ENCODE data around the gene UNC5C.

UNC5C gene

GRCh38 chr4:95541889-95542607 is 6.7 kb downstream of the UNC5C start (continued):
- TF ChIP-seq ZNF302 (tag by site-specific recombination; IDR thresholded peaks at IDR 0.05; ENCODE audit: low read depth) = no peak
- peak; percentile 89 for TF ChIP-seq PRDM6 (tag by site-specific recombination; IDR thresholded peaks at IDR 0.05)
- TF ChIP-seq ZNF843 (tag by site-specific recombination; IDR thresholded peaks at IDR 0.05) = peak; percentile 48; the same call in 1 of the 2 replicates
- peak; percentile 56 for TF ChIP-seq ZEB2 (tag by site-specific recombination; IDR thresholded peaks at IDR 0.05)
- TF ChIP-seq ZNF26 (tag by site-specific recombination; IDR thresholded peaks at IDR 0.05) = no peak
- no peak for TF ChIP-seq ZNF354C (tag by site-specific recombination; IDR thresholded peaks at IDR 0.05; ENCODE audit: borderline replicate concordance, low read depth)
- TF ChIP-seq WT1 (tag by site-specific recombination; IDR thresholded peaks at IDR 0.05) = peak; percentile 91
- TF ChIP-seq IKZF3 (tag by site-specific recombination; IDR thresholded peaks at IDR 0.05) = 0 out of 2 replicates have a peak, but pooled peaks have one; percentile 33
- TF ChIP-seq ZNF544 (tag by site-specific recombination; IDR thresholded peaks at IDR 0.05) = no peak

GRCh38 chr4:95541094-95541493 is 7.7 kb downstream of the UNC5C start:
- Histone ChIP-seq H3K9me3 (ENCODE audit: control insufficient read depth, insufficient read depth, low read depth, low read length) (no peaks in the 10 kb centered on the region), H3K4me3 (ENCODE audit: low read depth, low read length) (no peak overlapping the region), H3K4me1 (ENCODE audit: control insufficient read depth, insufficient read depth, low read length) (peaks cover 27% of the 10 kb centered on the region), H3K27ac (ENCODE audit: extremely low read depth, low read depth, low read length) (no peak overlapping the region), H3K36me3 (ENCODE audit: control insufficient read depth in 2 of 2, insufficient read depth in 1 of 2, low read length in 2 of 2) (no peaks in the 10 kb centered on the region)
- POLR2A ChIA-PET = no interaction called here
- no peak for TF ChIP-seq ZNF473 (tag by site-specific recombination; IDR thresholded peaks at IDR 0.05)
- no peak for TF ChIP-seq GLIS2 (tag by site-specific recombination; IDR thresholded peaks at IDR 0.05)
- TF ChIP-seq ZFP3 (tag by site-specific recombination; IDR thresholded peaks at IDR 0.05; ENCODE audit: low read depth) = no peak
- no peak for TF ChIP-seq PRDM1 (tag by site-specific recombination; IDR thresholded peaks at IDR 0.05)
- no peak for TF ChIP-seq KLF8 (tag by site-specific recombination; IDR thresholded peaks at IDR 0.05)
- TF ChIP-seq INSM2 (tag by site-specific recombination; IDR thresholded peaks at IDR 0.05) = no peak
- TF ChIP-seq KLF1 (tag by site-specific recombination; IDR thresholded peaks at IDR 0.05) = no peak
- TF ChIP-seq ZNF26 (tag by site-specific recombination; IDR thresholded peaks at IDR 0.05) = no peak
- TF ChIP-seq ZNF2 (tag by site-specific recombination; IDR thresholded peaks at IDR 0.05) = no peak
- TF ChIP-seq WT1 (tag by site-specific recombination; IDR thresholded peaks at IDR 0.05) = peak; percentile 52
- peak; percentile 81 for TF ChIP-seq PRDM6 (tag by site-specific recombination; IDR thresholded peaks at IDR 0.05)
- TF ChIP-seq ZNF501 (tag by site-specific recombination; IDR thresholded peaks at IDR 0.05) = no peak
- no peak for TF ChIP-seq KLF9 (tag by site-specific recombination; IDR thresholded peaks at IDR 0.05; ENCODE audit: low read depth)
- TF ChIP-seq ZNF843 (tag by site-specific recombination; IDR thresholded peaks at IDR 0.05) = 0 out of 2 replicates have a peak, but pooled peaks have one; percentile 37
- no peak for TF ChIP-seq ZNF214 (tag by site-specific recombination; IDR thresholded peaks at IDR 0.05; ENCODE audit: borderline replicate concordance)
- TF ChIP-seq MZF1 (tag by site-specific recombination; IDR thresholded peaks at IDR 0.05; ENCODE audit: borderline replicate concordance) = no peak
- TF ChIP-seq ZNF514 (tag by site-specific recombination; IDR thresholded peaks at IDR 0.05) = no peak
- TF ChIP-seq OVOL3 (tag by site-specific recombination; IDR thresholded peaks at IDR 0.05) = no peak
- TF ChIP-seq ZIC2 (tag by site-specific recombination; IDR thresholded peaks at IDR 0.05) = no peak
- no peak for TF ChIP-seq ZSCAN4 (tag by site-specific recombination; IDR thresholded peaks at IDR 0.05)
- peak; percentile 41; the same call in 1 of the 2 replicates for TF ChIP-seq OSR2 (tag by site-specific recombination; IDR thresholded peaks at IDR 0.05)
- CTCF ChIA-PET = no interaction called here

Data from HEK293 (cell line).